Omental fat pad (tissue), 4 donors: Measurements from ENCODE around the gene HOOK1. TPM values are rescaled to one million over a fixed set of nuclear protein-coding genes. Genes with fewer than 3 reads are reported as not detected.

ENCODE experiments used
- ATAC-seq: fragments of 150-250 bp; one replicate; pipeline ENCODE4 v1.9.1; 2016; ENCODE audit warnings: mild to moderate bottlenecking, moderate library complexity; ENCODE audit not compliant: low FRiP score
- DNase-seq: peaks from one replicate; pipeline ENCODE4 v3.0.0-alpha.2; 2019; ENCODE audit warnings: low spot score
- CTCF ChIP-seq, 3 donors: fragments of 450-650 bp; IDR thresholded peaks; one replicate each; pipeline ENCODE4 v1.5.1; 2016 to 2017; ENCODE audit warnings: antibody characterized with exemption in 3 of 3, mild to moderate bottlenecking in 3 of 3, moderate library complexity in 2 of 3
- total RNA-seq, 4 donors: library from RNA; depleted of rRNA; stranded (reverse); fragments of >200 nt; gene quantifications; one replicate each; pipeline ENCODE4 v1.1.0, GENCODE V29; 2016

The HOOK1 gene
- total RNA-seq, 4 donors from 2014 or later, result 0.94 to 10.0 (median 2.5) TPM

GRCh38 chr1:59892841-59893811 is 78.4 kb downstream of the HOOK1 start:
- DNase-seq, result no peak
- no peak for TF ChIP-seq CTCF (IDR thresholded peaks at IDR 0.05)
- no peak for ATAC-seq

- no peak for DNase-seq
- no peak for ATAC-seq
- no peak for TF ChIP-seq CTCF (IDR thresholded peaks at IDR 0.05)
Measured at GRCh38 chr1:59897165-59897564, 82.4 kb downstream of the HOOK1 start.

DNA sequence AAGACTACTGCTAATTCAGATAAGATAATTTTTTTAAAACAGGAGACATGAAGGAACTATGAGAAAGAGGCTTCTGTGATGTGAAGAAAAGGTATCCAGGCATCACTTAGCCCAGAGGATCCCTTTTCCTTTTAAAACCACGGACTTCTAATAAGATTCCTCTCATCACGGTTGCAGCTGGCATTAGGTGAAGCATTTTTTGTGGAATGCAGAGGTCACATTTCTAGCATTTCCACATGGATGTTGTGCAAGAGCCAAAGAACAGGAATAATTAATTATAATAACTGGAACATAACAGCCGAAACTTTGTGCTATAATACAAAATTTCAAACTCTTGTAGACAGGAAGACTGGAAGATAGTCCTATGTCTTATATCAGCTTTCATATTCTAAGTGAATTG is 84.2 kb downstream of the HOOK1 start:
- DNase-seq (no peak), ATAC-seq (peak; percentile 16)
- no peak for TF ChIP-seq CTCF (IDR thresholded peaks at IDR 0.05)

DNA sequence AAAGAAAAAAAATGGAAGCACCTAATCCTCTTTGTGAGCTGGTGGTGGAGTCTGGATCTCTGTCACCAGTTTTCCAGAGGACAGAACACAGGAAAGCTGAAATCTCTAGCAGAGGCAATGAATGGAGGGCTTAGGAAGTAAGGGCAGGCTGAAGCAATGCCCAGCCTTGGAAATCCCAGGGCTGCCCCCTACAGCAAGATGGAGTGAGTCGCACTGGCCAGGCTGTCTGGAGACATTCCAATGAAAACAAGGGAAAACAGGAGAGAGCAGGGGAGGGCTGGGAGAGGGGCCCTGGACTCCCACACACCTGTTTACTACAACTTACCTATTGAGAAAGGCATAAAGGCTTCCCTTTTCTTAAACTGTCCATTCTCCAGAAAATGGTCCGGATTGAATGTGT is 85.9 kb downstream of the HOOK1 start:
- DNase-seq (no peak), ATAC-seq (no peak)

GRCh38 chr1:59901770-59902388 is 87.1 kb downstream of the HOOK1 start:
- DNase-seq (no peak), ATAC-seq (no peak)
- TF ChIP-seq CTCF (IDR thresholded peaks at IDR 0.05), result no peak

More for the DNA sequence above, 85.9 kb downstream of the HOOK1 start:
- TF ChIP-seq CTCF (IDR thresholded peaks at IDR 0.05), result no peak

DNA sequence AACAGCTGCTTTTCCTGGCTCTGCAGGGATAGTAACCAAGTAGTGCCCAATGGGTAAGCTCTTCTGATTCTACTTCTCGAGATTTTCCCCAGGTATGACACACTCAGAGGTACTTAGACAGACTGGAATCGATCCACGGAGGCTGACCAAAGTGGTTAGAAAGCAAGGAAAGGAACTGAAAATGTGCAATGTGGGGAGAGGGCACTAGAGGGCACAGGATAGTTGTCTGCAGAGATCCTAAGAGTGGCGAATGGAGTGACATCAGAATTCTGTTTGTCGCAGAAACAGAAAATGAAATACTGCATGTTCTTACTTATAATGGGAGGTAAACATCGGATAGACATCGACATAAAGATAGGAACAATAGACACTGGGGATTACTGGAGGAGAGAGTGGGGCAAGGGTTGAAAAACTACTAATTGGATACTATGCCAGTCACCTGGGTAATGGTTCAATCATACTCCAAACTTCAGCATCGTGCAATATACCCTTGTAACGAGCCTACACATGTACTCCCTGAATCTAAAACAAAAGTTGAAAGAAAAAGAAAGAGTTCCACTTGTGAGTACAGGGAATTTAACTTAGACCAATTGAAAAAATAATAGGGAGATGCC is 88.5 kb downstream of the HOOK1 start:
- DNase-seq, result no peak

More for the DNA sequence above, 88.5 kb downstream of the HOOK1 start:
- ATAC-seq, result no peak
- no peak for TF ChIP-seq CTCF (IDR thresholded peaks at IDR 0.05)
